Measurements from ENCODE around the gene BAG3.

DNA sequence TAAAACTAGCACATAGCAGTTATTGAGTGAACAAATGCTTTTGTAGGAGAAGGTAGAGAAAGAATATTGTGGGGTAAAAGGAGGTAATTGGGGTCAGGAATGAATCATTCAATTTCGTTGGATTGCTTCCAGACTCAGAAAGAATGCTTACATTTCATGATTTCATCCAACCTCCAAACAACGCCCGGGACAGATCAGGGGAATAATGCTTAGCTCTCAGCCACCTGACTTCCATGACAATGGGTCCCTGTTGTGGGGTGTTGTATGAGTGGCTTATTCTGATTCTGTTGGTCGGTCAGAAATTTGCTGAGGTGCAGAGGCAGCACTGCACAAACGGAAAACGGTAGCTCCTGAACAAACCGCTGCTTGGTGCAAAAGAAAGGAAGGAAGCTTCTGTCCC is 50.7 kb downstream of the BAG3 start:
- TF ChIP-seq POLR2AphosphoS5 (IDR thresholded peaks at IDR 0.05; ENCODE audit: low read depth, low read length) (no peak), POLR2A (IDR thresholded peaks at IDR 0.05; ENCODE audit: low read depth, low read length) (no peak)

All from GM12892 (cell line).